CD4-positive, CD25-positive, alpha-beta regulatory T cell (primary cell): ENCODE measurements around the gene SRC. TPM values are rescaled to one million over a fixed set of nuclear protein-coding genes. Genes with fewer than 3 reads are reported as not detected.

Experiments used
- ATAC-seq, 2 donors: fragments of 150-1000 bp; cut with Tn5 transposase; one replicate each; pipeline ENCODE4 v1.10.0; 2021; ENCODE audit warnings: low read depth in 2 of 2, moderate number of reproducible peaks in 2 of 2, moderate library complexity in 1 of 2
- DNase-seq, 3 donors: peaks; one replicate each; pipeline versions ENCODE4 v3.0.0 to v3.0.0-alpha.2; 2012 to 2022; ENCODE audit warnings: mixed read lengths in 1 of 3
- H3K27ac ChIP-seq: one replicate; pipeline ENCODE4 v1.7.0; 2013; ENCODE audit warnings: mild to moderate bottlenecking, low read length; ENCODE audit not compliant: insufficient read depth, poor library complexity, severe bottlenecking
- H3K27me3 ChIP-seq: one replicate; pipeline ENCODE4 v1.7.0; 2013; ENCODE audit warnings: low read length; ENCODE audit not compliant: control insufficient read depth, insufficient read depth
- H3K36me3 ChIP-seq: one replicate; pipeline ENCODE4 v1.7.0; 2013; ENCODE audit warnings: mild to moderate bottlenecking, low read length, moderate library complexity; ENCODE audit not compliant: control insufficient read depth, insufficient read depth
- H3K4me1 ChIP-seq: 2 replicates; pipeline ENCODE4 v1.7.0; 2013; ENCODE audit warnings: mild to moderate bottlenecking, low read length; ENCODE audit not compliant: insufficient read depth, control insufficient read depth, poor library complexity, severe bottlenecking
- H3K4me3 ChIP-seq: one replicate; pipeline ENCODE4 v1.7.0; 2013; ENCODE audit warnings: low read depth, mild to moderate bottlenecking, low read length, moderate library complexity
- H3K9me3 ChIP-seq, 2 experiments: 1 replicate in 1 of 2; 2 replicates in 1 of 2; pipeline ENCODE4 v1.7.0; 2013; ENCODE audit warnings: low read length in 2 of 2, mild to moderate bottlenecking in 1 of 2, moderate library complexity in 1 of 2; ENCODE audit not compliant: control insufficient read depth in 2 of 2
- H3K27ac Mint-ChIP-seq, 3 donors: one replicate each; pipeline ENCODE4 v1.8.0; 2020 to 2022; ENCODE audit warnings: mild to moderate bottlenecking in 3 of 3, mixed read lengths in 3 of 3, moderate library complexity in 2 of 3
- H3K27me3 Mint-ChIP-seq: one replicate; pipeline ENCODE4 v1.8.0; 2022; ENCODE audit warnings: mild to moderate bottlenecking, mixed read lengths
- H3K36me3 Mint-ChIP-seq: one replicate; pipeline ENCODE4 v1.8.0; 2020; ENCODE audit warnings: mixed read lengths
- H3K4me1 Mint-ChIP-seq, 4 donors: one replicate each; pipeline ENCODE4 v1.8.0; 2020 to 2022; ENCODE audit warnings: mixed read lengths in 4 of 4, mild to moderate bottlenecking in 1 of 4
- H3K4me3 Mint-ChIP-seq, 4 donors: one replicate each; pipeline ENCODE4 v1.8.0; 2020 to 2022; ENCODE audit warnings: mild to moderate bottlenecking in 4 of 4, mixed read lengths in 4 of 4, moderate library complexity in 3 of 4
- H3K9me3 Mint-ChIP-seq, 7 donors: one replicate each; pipeline ENCODE4 v1.8.0; 2020 to 2022; ENCODE audit warnings: mixed read lengths in 7 of 7, mild to moderate bottlenecking in 3 of 7, moderate library complexity in 2 of 7
- polyA plus RNA-seq, 4 donors: library from polyadenylated mRNA; unstranded; fragments of 300-500 nt; fragmentation: Illumina TruSeq; gene quantifications; one replicate each; pipeline ENCODE4 v1.2.3, GENCODE V29; 2021
- total RNA-seq: library from RNA; stranded (reverse); gene quantifications from one replicate; pipeline ENCODE4 v1.2.3, GENCODE V29; 2022

The SRC gene
- total and polyA plus RNA-seq, 5 donors from 2014 or later: 0.29 to 5.5 (median 0.56) TPM; not detected in 1

- Mint-ChIP-seq H3K27me3 (no peaks in the 10 kb centered on the region), H3K9me3 (peaks cover 0 to 1% (median 0%) of the 10 kb centered on the region in 7 donors), H3K36me3 (peaks cover 41% of the 10 kb centered on the region), H3K4me3 (no peak overlapping the region), H3K4me1 (peaks cover 9 to 23% (median 16%) of the 10 kb centered on the region in 4 donors), H3K27ac (peak overlapping the region in 1 of 3 donors; percentile 73)
- H3K4me1 ChIP-seq: no peaks in the 10 kb centered on the region
- no peak overlapping the region for H3K4me3 ChIP-seq
- no peak overlapping the region for H3K27ac ChIP-seq
- H3K9me3 ChIP-seq: no peaks in the 10 kb centered on the region
- H3K27me3 ChIP-seq: no peaks in the 10 kb centered on the region
- peaks cover 38% of the 10 kb centered on the region for H3K36me3 ChIP-seq
- no peak for ATAC-seq
- DNase-seq: no peak
Measured at GRCh38 chr20:37301558-37301957, 44.4 kb upstream of the SRC start.

- no peak overlapping the region for H3K4me3 Mint-ChIP-seq
- H3K4me1 Mint-ChIP-seq: peaks cover 4 to 23% (median 10%) of the 10 kb centered on the region in 4 donors
- peaks cover 37% of the 10 kb centered on the region for H3K36me3 Mint-ChIP-seq
- DNase-seq (no peak), ATAC-seq (no peak)
- H3K27me3 ChIP-seq: no peaks in the 10 kb centered on the region
- no peak overlapping the region for H3K27ac Mint-ChIP-seq
- no peaks in the 10 kb centered on the region for H3K9me3 ChIP-seq
- no peak overlapping the region for H3K27ac ChIP-seq
- peaks cover 0 to 1% (median 0%) of the 10 kb centered on the region in 7 donors for H3K9me3 Mint-ChIP-seq
- peaks cover 41% of the 10 kb centered on the region for H3K36me3 ChIP-seq
- H3K4me1 ChIP-seq: no peaks in the 10 kb centered on the region
- no peak overlapping the region for H3K4me3 ChIP-seq
- H3K27me3 Mint-ChIP-seq: no peaks in the 10 kb centered on the region
Measured at GRCh38 chr20:37302981-37303380, 43.0 kb upstream of the SRC start.

- no peak overlapping the region for H3K4me3 Mint-ChIP-seq
- H3K27ac ChIP-seq: no peak overlapping the region
- H3K4me3 ChIP-seq: no peak overlapping the region
- H3K36me3 Mint-ChIP-seq: peaks cover 35% of the 10 kb centered on the region
- no peaks in the 10 kb centered on the region for H3K27me3 ChIP-seq
- H3K9me3 Mint-ChIP-seq: peaks cover 0 to 1% (median 0%) of the 10 kb centered on the region in 7 donors
- no peak overlapping the region for H3K27ac Mint-ChIP-seq
- H3K27me3 Mint-ChIP-seq: no peaks in the 10 kb centered on the region
- no peak for ATAC-seq
- H3K4me1 ChIP-seq: peaks cover 3% of the 10 kb centered on the region
- peaks cover 43% of the 10 kb centered on the region for H3K36me3 ChIP-seq
- peaks cover 0 to 25% (median 10%) of the 10 kb centered on the region in 4 donors for H3K4me1 Mint-ChIP-seq
- no peaks in the 10 kb centered on the region for H3K9me3 ChIP-seq
- no peak for DNase-seq
Measured at GRCh38 chr20:37303637-37304036, 42.3 kb upstream of the SRC start.

GRCh38 chr20:37305079-37305478 is 40.9 kb upstream of the SRC start:
- Mint-ChIP-seq H3K9me3 (peaks cover 0 to under 1% (median 0%) of the 10 kb centered on the region in 7 donors), H3K4me1 (peaks cover under 1 to 31% (median 16%) of the 10 kb centered on the region in 4 donors), H3K36me3 (peaks cover 34% of the 10 kb centered on the region), H3K4me3 (no peak overlapping the region), H3K27ac (peak overlapping the region in 1 of 3 donors; percentile 63), H3K27me3 (no peaks in the 10 kb centered on the region)
- Histone ChIP-seq H3K27ac (no peak overlapping the region), H3K9me3 (no peaks in the 10 kb centered on the region), H3K4me1 (peaks cover 3% of the 10 kb centered on the region), H3K4me3 (no peak overlapping the region), H3K27me3 (no peaks in the 10 kb centered on the region), H3K36me3 (peaks cover 36% of the 10 kb centered on the region)
- ATAC-seq (no peak), DNase-seq (no peak)

- Histone ChIP-seq H3K27ac (no peak overlapping the region), H3K4me3 (no peak overlapping the region), H3K9me3 (no peaks in the 10 kb centered on the region), H3K4me1 (peaks cover 3% of the 10 kb centered on the region), H3K27me3 (no peaks in the 10 kb centered on the region), H3K36me3 (peaks cover 39% of the 10 kb centered on the region)
- Mint-ChIP-seq H3K4me3 (no peak overlapping the region), H3K4me1 (peaks cover 6 to 29% (median 14%) of the 10 kb centered on the region in 4 donors), H3K36me3 (peaks cover 31% of the 10 kb centered on the region), H3K9me3 (no peaks in the 10 kb centered on the region), H3K27me3 (no peaks in the 10 kb centered on the region), H3K27ac (peak overlapping the region in 1 of 3 donors; percentile 81)
- no peak for ATAC-seq
- DNase-seq: no peak
Measured at GRCh38 chr20:37305839-37306238, 40.1 kb upstream of the SRC start.

GRCh38 chr20:37308086-37309050 is 37.6 kb upstream of the SRC start:
- Mint-ChIP-seq H3K4me3 (no peak overlapping the region), H3K27me3 (no peaks in the 10 kb centered on the region), H3K9me3 (no peaks in the 10 kb centered on the region), H3K27ac (peak overlapping the region in 2 of 3 donors; percentile 82 to 91), H3K36me3 (peaks cover 19% of the 10 kb centered on the region), H3K4me1 (peaks cover 6 to 37% (median 17%) of the 10 kb centered on the region in 4 donors)
- Histone ChIP-seq H3K4me3 (peak overlapping the region; percentile 18), H3K27me3 (no peaks in the 10 kb centered on the region), H3K9me3 (no peaks in the 10 kb centered on the region), H3K4me1 (peaks cover 3% of the 10 kb centered on the region), H3K36me3 (peaks cover 25% of the 10 kb centered on the region), H3K27ac (no peak overlapping the region)
- ATAC-seq (peak; percentile 31 to 55), DNase-seq (peak in 1 of 3 donors; percentile 62)

GRCh38 chr20:37309290-37309689 is 36.6 kb upstream of the SRC start:
- peaks cover 16% of the 10 kb centered on the region for H3K36me3 Mint-ChIP-seq
- no peaks in the 10 kb centered on the region for H3K9me3 ChIP-seq
- no peaks in the 10 kb centered on the region for H3K27me3 ChIP-seq
- H3K27ac ChIP-seq: no peak overlapping the region
- no peak overlapping the region for H3K4me3 ChIP-seq
- DNase-seq: no peak
- no peak overlapping the region for H3K4me3 Mint-ChIP-seq
- peaks cover 3% of the 10 kb centered on the region for H3K4me1 ChIP-seq
- H3K4me1 Mint-ChIP-seq: peaks cover 6 to 38% (median 19%) of the 10 kb centered on the region in 4 donors
- no peaks in the 10 kb centered on the region for H3K9me3 Mint-ChIP-seq
- ATAC-seq: no peak
- no peaks in the 10 kb centered on the region for H3K27me3 Mint-ChIP-seq
- peak overlapping the region in 2 of 3 donors; percentile 82 to 91 for H3K27ac Mint-ChIP-seq
- H3K36me3 ChIP-seq: peaks cover 19% of the 10 kb centered on the region
